ENCODE data around the gene KRT222.

The KRT222 gene

DNA sequence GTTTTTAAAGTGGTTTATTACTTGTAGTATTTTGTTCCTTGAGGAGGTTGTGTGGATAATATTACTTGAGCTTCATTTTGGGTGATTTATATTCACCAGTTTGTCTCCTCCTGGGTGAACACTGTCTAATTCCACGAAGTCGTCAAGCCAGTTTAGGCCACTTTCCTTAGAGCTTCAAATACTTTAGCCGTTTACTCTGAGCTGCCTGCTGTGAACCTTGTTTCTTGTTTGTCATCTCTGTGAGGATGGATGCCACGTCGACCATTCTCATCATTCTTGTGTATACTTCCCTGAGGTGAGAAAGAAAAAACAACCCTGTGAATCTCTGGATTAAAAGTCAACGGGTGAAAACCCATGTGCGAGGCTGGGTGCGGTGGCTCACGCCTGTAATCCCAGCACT lies 29.6 kb upstream of the KRT222 start:
- H3K4me3 ChIP-seq (ENCODE audit: extremely low read depth, insufficient read depth, low read length, poor library complexity, severe bottlenecking), result no peak overlapping the region
- 76 to 83% methylated on average over 6 to 9 of the region's 9 CpGs for WGBS, 2 experiments (ENCODE audit: insufficient coverage in 2 of 2)

DNA sequence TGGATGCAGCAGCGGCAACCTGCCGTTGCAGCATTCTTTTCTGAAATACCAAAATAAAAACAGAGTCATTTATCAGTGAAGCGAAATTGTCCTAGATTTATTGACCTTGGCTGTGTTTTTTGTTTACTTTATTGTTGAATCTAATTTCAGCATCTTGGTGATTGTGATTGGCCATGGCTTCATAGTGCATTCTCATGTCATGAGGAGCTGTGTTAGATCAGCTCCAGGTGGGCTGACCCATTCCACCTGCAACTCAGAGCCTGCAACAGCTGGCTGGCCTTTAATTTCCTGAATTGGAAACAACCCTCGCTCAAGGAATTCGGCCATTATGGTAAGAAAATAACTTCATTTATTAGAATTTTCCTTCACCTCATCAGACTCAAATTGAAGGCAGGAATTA lies 22.1 kb upstream of the KRT222 start:
- no CpG with 5 or more reads among the region's 5 CpGs for WGBS, 2 experiments (ENCODE audit: insufficient coverage in 2 of 2)
- no peak overlapping the region for H3K27ac ChIP-seq (ENCODE audit: low read depth, low read length, severe bottlenecking)
- H3K4me3 ChIP-seq (ENCODE audit: extremely low read depth, insufficient read depth, low read length, poor library complexity, severe bottlenecking), result no peak overlapping the region
- H3K36me3 ChIP-seq (ENCODE audit: control insufficient read depth, insufficient read depth, low read length), result no peaks in the 10 kb centered on the region
- H3K9me3 ChIP-seq (ENCODE audit: control insufficient read depth, low read length), result no peaks in the 10 kb centered on the region
- no peaks in the 10 kb centered on the region for H3K4me1 ChIP-seq (ENCODE audit: control insufficient read depth, insufficient read depth, low read length, poor library complexity, severe bottlenecking)

More for the DNA sequence above, 29.6 kb upstream of the KRT222 start:
- Histone ChIP-seq H3K4me1 (ENCODE audit: control insufficient read depth, insufficient read depth, low read length, poor library complexity, severe bottlenecking) (no peaks in the 10 kb centered on the region), H3K36me3 (ENCODE audit: control insufficient read depth, insufficient read depth, low read length) (no peaks in the 10 kb centered on the region), H3K27ac (ENCODE audit: low read depth, low read length, severe bottlenecking) (no peak overlapping the region), H3K9me3 (ENCODE audit: control insufficient read depth, low read length) (no peaks in the 10 kb centered on the region)

- 50 to 100% methylated on average over 1 to 3 of the region's 4 CpGs for WGBS, 2 experiments (ENCODE audit: insufficient coverage in 2 of 2)
- H3K27ac ChIP-seq (ENCODE audit: low read depth, low read length, severe bottlenecking), result no peak overlapping the region
- no peaks in the 10 kb centered on the region for H3K9me3 ChIP-seq (ENCODE audit: control insufficient read depth, low read length)
- no peaks in the 10 kb centered on the region for H3K36me3 ChIP-seq (ENCODE audit: control insufficient read depth, insufficient read depth, low read length)
- H3K4me3 ChIP-seq (ENCODE audit: extremely low read depth, insufficient read depth, low read length, poor library complexity, severe bottlenecking), result no peak overlapping the region
- H3K4me1 ChIP-seq (ENCODE audit: control insufficient read depth, insufficient read depth, low read length, poor library complexity, severe bottlenecking), result no peaks in the 10 kb centered on the region
Observed at GRCh38 chr17:40686192-40686591, 21.2 kb upstream of the KRT222 start.

DNA sequence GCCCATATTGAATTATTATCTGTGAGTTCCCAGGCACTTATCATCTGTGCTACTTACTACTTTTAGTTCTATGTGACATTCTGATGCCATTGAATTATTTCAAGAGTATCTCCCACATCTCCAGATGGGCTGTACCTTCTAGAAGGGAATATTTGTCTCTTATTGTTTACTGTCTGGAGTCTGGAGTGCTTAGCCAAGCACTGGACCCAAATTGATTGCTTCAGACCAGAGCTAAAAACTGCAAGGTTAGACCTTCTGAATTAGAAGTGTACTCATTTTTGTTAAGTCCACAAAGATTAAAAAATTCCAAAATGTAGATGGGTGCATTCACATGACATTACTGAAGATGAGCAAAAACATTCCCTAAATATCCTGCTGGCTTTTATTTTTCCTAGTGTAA lies 16.0 kb upstream of the KRT222 start:
- Histone ChIP-seq H3K36me3 (ENCODE audit: control insufficient read depth, insufficient read depth, low read length) (no peaks in the 10 kb centered on the region), H3K27ac (ENCODE audit: low read depth, low read length, severe bottlenecking) (no peak overlapping the region), H3K4me1 (ENCODE audit: control insufficient read depth, insufficient read depth, low read length, poor library complexity, severe bottlenecking) (no peaks in the 10 kb centered on the region), H3K4me3 (ENCODE audit: extremely low read depth, insufficient read depth, low read length, poor library complexity, severe bottlenecking) (no peak overlapping the region), H3K9me3 (ENCODE audit: control insufficient read depth, low read length) (no peaks in the 10 kb centered on the region)

DNA sequence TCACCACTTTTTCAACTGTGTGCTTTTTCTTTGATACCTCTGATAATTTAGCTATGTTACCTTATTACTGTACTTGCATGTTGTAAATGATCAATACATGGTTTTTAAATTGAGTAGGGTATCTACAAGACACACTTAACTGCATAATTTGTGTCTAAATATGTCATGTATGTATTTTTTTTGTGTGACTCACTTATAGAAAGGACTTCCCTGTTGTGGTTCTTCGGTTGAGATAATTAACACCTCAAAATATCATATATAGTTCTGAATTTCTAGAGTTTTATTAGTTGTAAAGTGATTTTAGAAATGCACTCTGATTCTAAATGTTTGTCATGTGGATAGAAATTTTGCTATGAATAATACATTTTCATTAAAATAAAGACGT lies 14.5 kb upstream of the KRT222 start:
- no peak overlapping the region for H3K4me3 ChIP-seq (ENCODE audit: extremely low read depth, insufficient read depth, low read length, poor library complexity, severe bottlenecking)
- H3K9me3 ChIP-seq (ENCODE audit: control insufficient read depth, low read length), result no peaks in the 10 kb centered on the region
- H3K4me1 ChIP-seq (ENCODE audit: control insufficient read depth, insufficient read depth, low read length, poor library complexity, severe bottlenecking), result no peaks in the 10 kb centered on the region
- H3K36me3 ChIP-seq (ENCODE audit: control insufficient read depth, insufficient read depth, low read length), result no peaks in the 10 kb centered on the region
- H3K27ac ChIP-seq (ENCODE audit: low read depth, low read length, severe bottlenecking), result no peak overlapping the region
- WGBS, 2 experiments (ENCODE audit: insufficient coverage in 2 of 2), result no CpG with 5 or more reads among the region's 2 CpGs

DNA sequence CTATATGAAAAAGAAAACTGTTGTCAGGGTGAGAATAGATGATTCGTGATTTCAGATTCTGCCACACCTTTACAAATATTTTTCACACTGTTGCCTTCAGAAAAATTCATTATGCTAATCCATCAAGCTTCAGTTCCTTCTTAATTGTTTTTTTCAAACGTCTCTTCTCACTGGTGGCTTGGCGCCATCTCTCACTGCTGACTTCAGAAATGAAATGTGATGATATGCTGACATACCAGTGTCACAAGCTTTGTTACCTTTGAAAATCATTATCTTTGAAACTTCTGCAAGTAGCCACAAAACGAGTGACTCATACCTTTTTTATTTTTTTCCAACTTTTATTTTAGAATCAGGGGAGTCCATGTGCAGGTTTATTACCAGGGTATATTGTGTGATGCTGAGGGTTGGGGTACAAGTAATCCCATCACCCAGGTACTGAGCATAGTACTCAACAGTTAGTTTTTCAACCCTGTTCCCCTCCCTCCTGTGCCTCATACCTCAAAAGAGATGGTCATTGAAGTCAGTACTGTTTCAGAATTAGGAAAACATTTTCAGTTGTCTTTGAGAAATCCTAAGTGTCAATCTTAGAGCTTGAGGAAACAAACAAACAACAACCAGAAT lies 14.0 kb upstream of the KRT222 start:
- WGBS, 2 experiments (ENCODE audit: insufficient coverage in 2 of 2), result 78% methylated on average over 1 of the region's 4 CpGs; no CpG with 5 or more reads in 1 of the 2 experiments
- Histone ChIP-seq H3K4me1 (ENCODE audit: control insufficient read depth, insufficient read depth, low read length, poor library complexity, severe bottlenecking) (no peaks in the 10 kb centered on the region), H3K36me3 (ENCODE audit: control insufficient read depth, insufficient read depth, low read length) (no peaks in the 10 kb centered on the region), H3K27ac (ENCODE audit: low read depth, low read length, severe bottlenecking) (no peak overlapping the region), H3K4me3 (ENCODE audit: extremely low read depth, insufficient read depth, low read length, poor library complexity, severe bottlenecking) (no peak overlapping the region), H3K9me3 (ENCODE audit: control insufficient read depth, low read length) (no peaks in the 10 kb centered on the region)

DNA sequence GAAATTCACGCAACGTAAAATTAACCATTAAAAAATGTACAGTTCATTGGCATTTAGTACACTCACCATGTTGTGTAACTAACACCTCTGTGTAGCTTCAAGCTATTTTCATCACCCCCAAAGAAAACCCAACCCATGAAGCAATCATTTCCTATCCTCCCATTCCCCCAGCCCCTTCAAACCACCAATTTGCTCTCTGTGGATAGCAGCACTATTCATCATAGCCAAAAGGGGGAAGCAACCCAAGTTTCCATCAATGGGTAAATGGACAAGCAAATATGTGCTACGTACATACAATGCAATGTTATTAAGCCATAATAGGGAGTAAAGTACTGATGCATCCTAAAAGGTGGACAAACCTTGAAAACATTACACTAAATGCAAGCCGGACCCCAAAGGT lies 10.9 kb upstream of the KRT222 start:
- H3K9me3 ChIP-seq (ENCODE audit: control insufficient read depth, low read length), result no peaks in the 10 kb centered on the region
- H3K36me3 ChIP-seq (ENCODE audit: control insufficient read depth, insufficient read depth, low read length), result no peaks in the 10 kb centered on the region
- WGBS, 2 experiments (ENCODE audit: insufficient coverage in 2 of 2), result 100% methylated on average over 2 of the region's 4 CpGs
- H3K4me1 ChIP-seq (ENCODE audit: control insufficient read depth, insufficient read depth, low read length, poor library complexity, severe bottlenecking), result no peaks in the 10 kb centered on the region
- no peak overlapping the region for H3K27ac ChIP-seq (ENCODE audit: low read depth, low read length, severe bottlenecking)
- H3K4me3 ChIP-seq (ENCODE audit: extremely low read depth, insufficient read depth, low read length, poor library complexity, severe bottlenecking), result no peak overlapping the region

- Histone ChIP-seq H3K4me3 (ENCODE audit: extremely low read depth, insufficient read depth, low read length, poor library complexity, severe bottlenecking) (no peak overlapping the region), H3K27ac (ENCODE audit: low read depth, low read length, severe bottlenecking) (no peak overlapping the region), H3K4me1 (ENCODE audit: control insufficient read depth, insufficient read depth, low read length, poor library complexity, severe bottlenecking) (no peaks in the 10 kb centered on the region), H3K9me3 (ENCODE audit: control insufficient read depth, low read length) (no peaks in the 10 kb centered on the region), H3K36me3 (ENCODE audit: control insufficient read depth, insufficient read depth, low read length) (no peaks in the 10 kb centered on the region)
- WGBS, 2 experiments (ENCODE audit: insufficient coverage in 2 of 2), result no CpG with 5 or more reads among the region's 2 CpGs
Observed at GRCh38 chr17:40672654-40673053, 7.7 kb upstream of the KRT222 start.

GRCh38 chr17:40671282-40671681 lies 6.3 kb upstream of the KRT222 start:
- Histone ChIP-seq H3K4me1 (ENCODE audit: control insufficient read depth, insufficient read depth, low read length, poor library complexity, severe bottlenecking) (no peaks in the 10 kb centered on the region), H3K4me3 (ENCODE audit: extremely low read depth, insufficient read depth, low read length, poor library complexity, severe bottlenecking) (no peak overlapping the region), H3K9me3 (ENCODE audit: control insufficient read depth, low read length) (no peaks in the 10 kb centered on the region), H3K27ac (ENCODE audit: low read depth, low read length, severe bottlenecking) (no peak overlapping the region), H3K36me3 (ENCODE audit: control insufficient read depth, insufficient read depth, low read length) (no peaks in the 10 kb centered on the region)
- WGBS, 2 experiments (ENCODE audit: insufficient coverage in 2 of 2), result 84 to 86% methylated on average over 3 to 4 of the region's 4 CpGs

- Histone ChIP-seq H3K4me3 (ENCODE audit: extremely low read depth, insufficient read depth, low read length, poor library complexity, severe bottlenecking) (no peak overlapping the region), H3K36me3 (ENCODE audit: control insufficient read depth, insufficient read depth, low read length) (no peaks in the 10 kb centered on the region), H3K9me3 (ENCODE audit: control insufficient read depth, low read length) (no peaks in the 10 kb centered on the region), H3K27ac (ENCODE audit: low read depth, low read length, severe bottlenecking) (no peak overlapping the region), H3K4me1 (ENCODE audit: control insufficient read depth, insufficient read depth, low read length, poor library complexity, severe bottlenecking) (peaks cover 4% of the 10 kb centered on the region)
Observed at GRCh38 chr17:40666331-40666730, 1.4 kb upstream of the KRT222 start.

- 82 to 90% methylated on average over 2 of the region's 3 CpGs for WGBS, 2 experiments (ENCODE audit: insufficient coverage in 2 of 2)
- Histone ChIP-seq H3K36me3 (ENCODE audit: control insufficient read depth, insufficient read depth, low read length) (no peaks in the 10 kb centered on the region), H3K4me3 (ENCODE audit: extremely low read depth, insufficient read depth, low read length, poor library complexity, severe bottlenecking) (no peak overlapping the region), H3K27ac (ENCODE audit: low read depth, low read length, severe bottlenecking) (no peak overlapping the region), H3K9me3 (ENCODE audit: control insufficient read depth, low read length) (no peaks in the 10 kb centered on the region), H3K4me1 (ENCODE audit: control insufficient read depth, insufficient read depth, low read length, poor library complexity, severe bottlenecking) (peaks cover 4% of the 10 kb centered on the region)
Observed at GRCh38 chr17:40663252-40663651, 1.7 kb downstream of the KRT222 start.

Measured in mesodermal cell (in vitro differentiated cells).